NB4 (cell line): Measurements from ENCODE around the gene GNB5.

Experiments used
- MYC ChIP-seq: IDR thresholded peaks from 2 replicates; pipeline ENCODE4 v1.6.1; 2011; ENCODE audit warnings: low read depth, low read length
- POLR2A ChIP-seq: IDR thresholded peaks from 2 replicates; pipeline ENCODE4 v1.6.1; 2011; ENCODE audit warnings: mild to moderate bottlenecking; ENCODE audit not compliant: insufficient read length; ENCODE audit errors: extremely low read depth
- TF ChIP-seq, protein P1 (sequence below): IDR thresholded peaks from one replicate; pipeline ENCODE4 v1.5.1; 2012; ENCODE audit warnings: low read depth, low read length
- TF ChIP-seq, protein P2 (sequence below): IDR thresholded peaks from 2 replicates; pipeline ENCODE4 v1.6.1; 2011; ENCODE audit warnings: low read depth, low read length

DNA sequence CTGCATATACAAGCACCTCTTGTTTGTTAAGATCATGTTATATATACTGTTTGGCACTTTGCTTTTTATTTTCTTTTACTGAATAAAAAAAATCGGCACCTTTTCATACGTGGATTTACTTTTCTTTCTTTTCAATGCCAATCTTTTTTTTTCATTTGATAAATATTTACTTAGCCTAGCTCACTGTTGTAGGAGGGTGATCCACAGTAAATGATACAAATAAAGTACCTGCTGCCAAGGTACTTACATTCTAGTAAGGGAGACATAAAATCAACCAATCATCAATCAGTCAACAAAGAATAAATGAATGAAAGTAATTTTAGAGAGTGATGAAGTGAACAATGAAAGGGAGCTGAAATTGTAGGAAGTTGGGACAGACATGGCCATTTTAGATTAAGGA, 18.3 kb downstream of the GNB5 start:
- TF ChIP-seq, protein P1, sequence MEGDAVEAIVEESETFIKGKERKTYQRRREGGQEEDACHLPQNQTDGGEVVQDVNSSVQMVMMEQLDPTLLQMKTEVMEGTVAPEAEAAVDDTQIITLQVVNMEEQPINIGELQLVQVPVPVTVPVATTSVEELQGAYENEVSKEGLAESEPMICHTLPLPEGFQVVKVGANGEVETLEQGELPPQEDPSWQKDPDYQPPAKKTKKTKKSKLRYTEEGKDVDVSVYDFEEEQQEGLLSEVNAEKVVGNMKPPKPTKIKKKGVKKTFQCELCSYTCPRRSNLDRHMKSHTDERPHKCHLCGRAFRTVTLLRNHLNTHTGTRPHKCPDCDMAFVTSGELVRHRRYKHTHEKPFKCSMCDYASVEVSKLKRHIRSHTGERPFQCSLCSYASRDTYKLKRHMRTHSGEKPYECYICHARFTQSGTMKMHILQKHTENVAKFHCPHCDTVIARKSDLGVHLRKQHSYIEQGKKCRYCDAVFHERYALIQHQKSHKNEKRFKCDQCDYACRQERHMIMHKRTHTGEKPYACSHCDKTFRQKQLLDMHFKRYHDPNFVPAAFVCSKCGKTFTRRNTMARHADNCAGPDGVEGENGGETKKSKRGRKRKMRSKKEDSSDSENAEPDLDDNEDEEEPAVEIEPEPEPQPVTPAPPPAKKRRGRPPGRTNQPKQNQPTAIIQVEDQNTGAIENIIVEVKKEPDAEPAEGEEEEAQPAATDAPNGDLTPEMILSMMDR = no peak
- TF ChIP-seq POLR2A = no peak
- no peak for TF ChIP-seq MYC
- TF ChIP-seq, protein P2, sequence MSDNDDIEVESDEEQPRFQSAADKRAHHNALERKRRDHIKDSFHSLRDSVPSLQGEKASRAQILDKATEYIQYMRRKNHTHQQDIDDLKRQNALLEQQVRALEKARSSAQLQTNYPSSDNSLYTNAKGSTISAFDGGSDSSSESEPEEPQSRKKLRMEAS = no peak
